ENCODE data around the gene TRIM25. TPM values are rescaled to one million over a fixed set of nuclear protein-coding genes. Genes with fewer than 3 reads are reported as not detected.

Gene TRIM25
- total RNA-seq, 1 donor from 2014 or later: 27.7 TPM

DNA sequence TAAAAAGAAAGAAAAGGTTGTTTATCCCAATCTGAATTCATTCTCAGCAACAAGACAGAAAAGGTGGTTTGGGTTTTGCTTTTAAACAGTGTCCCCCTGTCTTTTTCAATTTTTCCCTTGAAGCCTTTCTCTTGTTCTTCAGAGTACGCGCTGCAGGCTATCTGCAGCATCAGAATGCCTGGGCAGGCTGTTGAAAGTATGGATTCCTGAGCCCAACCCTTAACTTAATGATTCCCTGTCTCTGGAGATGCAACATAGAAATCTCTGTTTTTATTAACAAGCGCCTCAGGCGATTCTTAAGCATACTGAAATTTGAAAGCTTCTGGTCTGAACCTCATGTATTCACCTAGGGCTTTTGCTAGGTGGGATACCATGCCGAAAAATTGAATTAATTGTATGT lies 47.8 kb downstream of the TRIM25 start:
- DNase-seq (ENCODE audit: low read depth): no peak

DNA sequence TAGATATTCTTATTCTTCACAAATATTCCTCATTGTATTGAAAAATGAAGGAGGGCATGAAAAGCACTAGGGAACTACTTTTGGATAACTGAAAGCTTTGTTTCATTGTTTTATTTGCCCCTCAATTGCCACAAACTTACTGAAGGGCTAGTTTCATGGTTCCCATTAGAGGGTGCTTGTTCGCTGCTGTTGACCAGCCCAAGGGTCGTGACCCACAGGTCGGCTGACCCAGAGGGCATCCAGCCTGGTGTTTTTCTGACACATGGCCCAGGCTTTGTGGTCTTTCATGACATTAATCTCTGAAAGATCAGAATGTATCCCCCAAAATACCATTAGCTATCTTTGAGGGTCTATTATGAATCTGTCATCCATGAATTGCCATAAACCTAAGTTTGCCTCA lies 49.9 kb downstream of the TRIM25 start:
- DNase-seq (ENCODE audit: low read depth): no peak

- DNase-seq (ENCODE audit: low read depth): no peak
Measured at GRCh38 chr17:56861899-56862298, 52.0 kb downstream of the TRIM25 start.

DNA sequence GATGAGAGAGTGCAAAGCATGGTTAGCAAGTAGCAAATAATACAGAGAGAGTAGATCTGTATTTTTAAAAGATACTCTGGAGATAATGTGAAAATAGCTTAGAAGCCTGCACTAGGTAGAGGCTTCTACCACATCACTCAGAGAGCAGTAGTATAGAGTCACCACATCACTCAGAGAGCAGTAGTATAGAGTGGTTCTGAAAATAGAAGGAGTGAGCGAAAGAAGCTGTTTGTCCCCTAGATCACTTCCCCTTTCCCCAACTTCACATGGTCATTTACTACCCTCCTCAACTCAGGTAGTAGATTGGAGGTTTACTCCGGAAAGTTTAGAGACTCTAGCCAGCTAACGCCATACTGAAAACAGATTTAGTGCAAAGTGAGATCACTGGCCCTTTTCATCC lies 62.8 kb downstream of the TRIM25 start:
- no peak for DNase-seq (ENCODE audit: low read depth)

DNA sequence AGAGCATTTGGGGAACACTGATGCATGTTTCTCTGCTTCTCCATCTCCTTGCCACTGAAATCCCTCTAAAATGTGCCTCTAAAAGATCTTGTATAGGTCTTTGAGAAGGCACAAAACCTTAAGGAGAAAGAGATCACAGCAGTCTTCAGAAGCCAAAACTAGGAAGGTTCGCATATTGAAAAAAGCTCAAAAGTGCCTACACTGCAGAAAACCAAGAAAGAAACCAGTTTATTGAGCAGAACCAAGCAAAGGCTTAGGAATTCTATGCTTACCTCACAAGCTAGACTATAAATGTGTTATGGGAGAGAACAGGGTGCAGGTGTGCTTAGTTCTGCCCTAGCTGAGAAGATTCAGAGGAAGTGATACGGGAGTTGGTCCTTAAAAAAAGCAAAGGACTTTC lies 63.3 kb downstream of the TRIM25 start:
- no peak for DNase-seq (ENCODE audit: low read depth)

DNA sequence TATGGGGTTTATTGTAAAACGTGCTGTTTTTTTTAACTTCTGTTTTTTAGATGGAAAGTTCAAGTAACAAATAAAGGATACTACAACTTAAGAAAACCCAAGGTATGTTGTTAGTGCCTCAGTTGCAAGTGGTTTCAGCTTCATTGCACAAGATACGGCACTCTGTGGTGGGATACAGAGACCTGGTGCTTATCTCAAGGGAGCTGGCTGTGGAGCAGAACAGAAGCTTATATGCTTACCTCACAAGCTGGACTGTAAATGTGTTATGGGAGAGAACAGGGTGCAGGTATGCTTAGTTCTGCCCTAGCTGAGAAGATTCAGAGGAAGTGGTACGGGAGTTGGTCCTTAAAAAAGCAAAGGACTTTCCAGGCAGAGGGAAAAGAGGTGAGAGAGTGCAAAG lies 64.7 kb downstream of the TRIM25 start:
- DNase-seq (ENCODE audit: low read depth): no peak

GRCh38 chr17:56847106-56847505 lies 66.7 kb downstream of the TRIM25 start:
- no peak for DNase-seq (ENCODE audit: low read depth)

GRCh38 chr17:56845934-56846333 lies 67.9 kb downstream of the TRIM25 start:
- DNase-seq (ENCODE audit: low read depth): no peak

- no peak for DNase-seq (ENCODE audit: low read depth)
Measured at GRCh38 chr17:56842577-56842976, 71.3 kb downstream of the TRIM25 start.

- DNase-seq (ENCODE audit: low read depth): no peak
Measured at GRCh38 chr17:56838687-56839086, 75.2 kb downstream of the TRIM25 start.

Other genes starting within 250 kb of the TRIM25 start
- 0.30 and 0.35 TPM in 2 replicates for gene C17orf67, start 80.1 kb downstream of the TRIM25 start, total RNA-seq
- 5.4 and 6.4 TPM in 2 replicates for gene DGKE, start 79.9 kb downstream of the TRIM25 start, total RNA-seq
- gene COIL, start 47.0 kb upstream of the TRIM25 start, total RNA-seq: 14.8 and 15.9 TPM in 2 replicates
- 14.6 and 21.6 TPM in 2 replicates for gene SCPEP1, start 64.1 kb upstream of the TRIM25 start, total RNA-seq
- 13.9 and 28.1 TPM in 2 replicates for gene AKAP1, start 171.2 kb upstream of the TRIM25 start, total RNA-seq